Measurements from ENCODE around the gene TEX2.
"Not testable (repeated sequence)": the region's sequence is repeated elsewhere in the genome, so short reads cannot be mapped to it uniquely, and the experiment has no call there.

TEX2 gene

GRCh38 chr17:64223931-64224629 lies 39.0 kb downstream of the TEX2 start:
- Histone ChIP-seq H3K27me3 (ENCODE audit: insufficient read depth, low read length) (no peaks in the 10 kb centered on the region), H3K79me2 (ENCODE audit: control insufficient read depth, insufficient read depth, low read length, unreplicated experiment) (peaks cover 5% of the 10 kb centered on the region), H3K4me1 (ENCODE audit: control insufficient read depth, insufficient read depth, low read length, unreplicated experiment) (no peaks in the 10 kb centered on the region), H3K4me3 (ENCODE audit: low read depth, low read length) (no peak overlapping the region), H2AFZ (ENCODE audit: low read length, unreplicated experiment) (no peak overlapping the region), H3K36me3 (ENCODE audit: insufficient read depth, low read length) (no peaks in the 10 kb centered on the region), H3K27ac (ENCODE audit: low read depth, low read length) (no peak overlapping the region)

GRCh38 chr17:64223283-64223682 lies 39.8 kb downstream of the TEX2 start:
- no peak overlapping the region for H3K4me3 ChIP-seq (ENCODE audit: low read depth, low read length)
- no peaks in the 10 kb centered on the region for H3K36me3 ChIP-seq (ENCODE audit: insufficient read depth, low read length)
- no peaks in the 10 kb centered on the region for H3K27me3 ChIP-seq (ENCODE audit: insufficient read depth, low read length)
- H2AFZ ChIP-seq (ENCODE audit: low read length, unreplicated experiment), result no peak overlapping the region
- peaks cover 8% of the 10 kb centered on the region for H3K79me2 ChIP-seq (ENCODE audit: control insufficient read depth, insufficient read depth, low read length, unreplicated experiment)
- H3K27ac ChIP-seq (ENCODE audit: low read depth, low read length), result no peak overlapping the region
- H3K4me1 ChIP-seq (ENCODE audit: control insufficient read depth, insufficient read depth, low read length, unreplicated experiment), result no peaks in the 10 kb centered on the region

GRCh38 chr17:64221679-64222078 lies 41.4 kb downstream of the TEX2 start:
- Histone ChIP-seq H3K27ac (ENCODE audit: low read depth, low read length) (no peak overlapping the region), H3K27me3 (ENCODE audit: insufficient read depth, low read length) (no peaks in the 10 kb centered on the region), H3K4me3 (ENCODE audit: low read depth, low read length) (no peak overlapping the region), H3K79me2 (ENCODE audit: control insufficient read depth, insufficient read depth, low read length, unreplicated experiment) (peaks cover 18% of the 10 kb centered on the region), H2AFZ (ENCODE audit: low read length, unreplicated experiment) (no peak overlapping the region), H3K4me1 (ENCODE audit: control insufficient read depth, insufficient read depth, low read length, unreplicated experiment) (peaks cover 10% of the 10 kb centered on the region), H3K36me3 (ENCODE audit: insufficient read depth, low read length) (no peaks in the 10 kb centered on the region)

- peaks cover 18% of the 10 kb centered on the region for H3K79me2 ChIP-seq (ENCODE audit: control insufficient read depth, insufficient read depth, low read length, unreplicated experiment)
- H3K27me3 ChIP-seq (ENCODE audit: insufficient read depth, low read length); H3K4me3 ChIP-seq (ENCODE audit: low read depth, low read length); H3K36me3 ChIP-seq (ENCODE audit: insufficient read depth, low read length); H3K27ac ChIP-seq (ENCODE audit: low read depth, low read length); H2AFZ ChIP-seq (ENCODE audit: low read length, unreplicated experiment): not testable (repeated sequence)
- peaks cover 21% of the 10 kb centered on the region for H3K4me1 ChIP-seq (ENCODE audit: control insufficient read depth, insufficient read depth, low read length, unreplicated experiment)
These were observed 42.5 kb downstream of the TEX2 start for GRCh38 chr17:64220604-64221003.

GRCh38 chr17:64219571-64219970 lies 43.5 kb downstream of the TEX2 start:
- Histone ChIP-seq H3K36me3 (ENCODE audit: insufficient read depth, low read length) (no peaks in the 10 kb centered on the region), H2AFZ (ENCODE audit: low read length, unreplicated experiment) (no peak overlapping the region), H3K27me3 (ENCODE audit: insufficient read depth, low read length) (no peaks in the 10 kb centered on the region), H3K27ac (ENCODE audit: low read depth, low read length) (no peak overlapping the region), H3K4me1 (ENCODE audit: control insufficient read depth, insufficient read depth, low read length, unreplicated experiment) (peaks cover 30% of the 10 kb centered on the region), H3K4me3 (ENCODE audit: low read depth, low read length) (no peak overlapping the region), H3K79me2 (ENCODE audit: control insufficient read depth, insufficient read depth, low read length, unreplicated experiment) (peaks cover 21% of the 10 kb centered on the region)

GRCh38 chr17:64218066-64218465 lies 45.0 kb downstream of the TEX2 start:
- H3K27me3 ChIP-seq (ENCODE audit: insufficient read depth, low read length), result no peaks in the 10 kb centered on the region
- peaks cover 31% of the 10 kb centered on the region for H3K4me1 ChIP-seq (ENCODE audit: control insufficient read depth, insufficient read depth, low read length, unreplicated experiment)
- H3K27ac ChIP-seq (ENCODE audit: low read depth, low read length), result no peak overlapping the region
- peaks cover 21% of the 10 kb centered on the region for H3K79me2 ChIP-seq (ENCODE audit: control insufficient read depth, insufficient read depth, low read length, unreplicated experiment)
- no peaks in the 10 kb centered on the region for H3K36me3 ChIP-seq (ENCODE audit: insufficient read depth, low read length)
- no peak overlapping the region for H3K4me3 ChIP-seq (ENCODE audit: low read depth, low read length)
- no peak overlapping the region for H2AFZ ChIP-seq (ENCODE audit: low read length, unreplicated experiment)

GRCh38 chr17:64217249-64217691 lies 45.8 kb downstream of the TEX2 start:
- Histone ChIP-seq H3K4me3 (ENCODE audit: low read depth, low read length) (no peak overlapping the region), H3K79me2 (ENCODE audit: control insufficient read depth, insufficient read depth, low read length, unreplicated experiment) (peaks cover 21% of the 10 kb centered on the region), H2AFZ (ENCODE audit: low read length, unreplicated experiment) (no peak overlapping the region), H3K36me3 (ENCODE audit: insufficient read depth, low read length) (0 out of 2 replicates have a peak, but pooled peaks cover 5% of the 10 kb centered on the region), H3K27me3 (ENCODE audit: insufficient read depth, low read length) (no peaks in the 10 kb centered on the region), H3K4me1 (ENCODE audit: control insufficient read depth, insufficient read depth, low read length, unreplicated experiment) (peaks cover 31% of the 10 kb centered on the region), H3K27ac (ENCODE audit: low read depth, low read length) (no peak overlapping the region)

- no peaks in the 10 kb centered on the region for H3K27me3 ChIP-seq (ENCODE audit: insufficient read depth, low read length)
- H3K27ac ChIP-seq (ENCODE audit: low read depth, low read length), result peak overlapping the region; percentile 72
- 0 out of 2 replicates have a peak, but pooled peaks cover 5% of the 10 kb centered on the region for H3K36me3 ChIP-seq (ENCODE audit: insufficient read depth, low read length)
- peak overlapping the region; percentile 35; the same call in 1 of the 2 replicates for H3K4me3 ChIP-seq (ENCODE audit: low read depth, low read length)
- peak overlapping the region; percentile 61 for H2AFZ ChIP-seq (ENCODE audit: low read length, unreplicated experiment)
- H3K79me2 ChIP-seq (ENCODE audit: control insufficient read depth, insufficient read depth, low read length, unreplicated experiment), result peaks cover 21% of the 10 kb centered on the region
- H3K4me1 ChIP-seq (ENCODE audit: control insufficient read depth, insufficient read depth, low read length, unreplicated experiment), result peaks cover 31% of the 10 kb centered on the region
These were observed 46.5 kb downstream of the TEX2 start for GRCh38 chr17:64216338-64217248.

GRCh38 chr17:64216000-64216337 lies 47.1 kb downstream of the TEX2 start:
- Histone ChIP-seq H2AFZ (ENCODE audit: low read length, unreplicated experiment) (peak overlapping the region; percentile 61), H3K4me1 (ENCODE audit: control insufficient read depth, insufficient read depth, low read length, unreplicated experiment) (peaks cover 31% of the 10 kb centered on the region), H3K27ac (ENCODE audit: low read depth, low read length) (peak overlapping the region; percentile 72), H3K4me3 (ENCODE audit: low read depth, low read length) (no peak overlapping the region), H3K79me2 (ENCODE audit: control insufficient read depth, insufficient read depth, low read length, unreplicated experiment) (peaks cover 21% of the 10 kb centered on the region), H3K27me3 (ENCODE audit: insufficient read depth, low read length) (no peaks in the 10 kb centered on the region), H3K36me3 (ENCODE audit: insufficient read depth, low read length) (0 out of 2 replicates have a peak, but pooled peaks cover 5% of the 10 kb centered on the region)

- Histone ChIP-seq H3K4me3 (ENCODE audit: low read depth, low read length) (no peak overlapping the region), H3K27me3 (ENCODE audit: insufficient read depth, low read length) (no peaks in the 10 kb centered on the region), H3K27ac (ENCODE audit: low read depth, low read length) (no peak overlapping the region), H3K36me3 (ENCODE audit: insufficient read depth, low read length) (0 out of 2 replicates have a peak, but pooled peaks cover 5% of the 10 kb centered on the region), H2AFZ (ENCODE audit: low read length, unreplicated experiment) (no peak overlapping the region), H3K79me2 (ENCODE audit: control insufficient read depth, insufficient read depth, low read length, unreplicated experiment) (peaks cover 23% of the 10 kb centered on the region), H3K4me1 (ENCODE audit: control insufficient read depth, insufficient read depth, low read length, unreplicated experiment) (peaks cover 31% of the 10 kb centered on the region)
These were observed 48.1 kb downstream of the TEX2 start for GRCh38 chr17:64214950-64215349.

Data from ACC112 (cell line).